GM23338 (cell line): Measurements from ENCODE around the gene DMRT2. TPM values are rescaled to one million over a fixed set of nuclear protein-coding genes. Genes with fewer than 3 reads are reported as not detected.

Source experiments
- ATAC-seq: fragments of 200-7000 bp; cut with Tn5 transposase; 3 replicates; pipeline ENCODE4 v1.9.1; 2020
- DNase-seq: peaks from one replicate; pipeline ENCODE4 v3.0.0-alpha.2; 2015; ENCODE audit warnings: low spot score
- H2AFZ ChIP-seq: fragments of 200-600 bp; sonication (generic); 2 replicates; pipeline ENCODE4 v1.8.0; 2016; ENCODE audit warnings: antibody characterized with exemption, mild to moderate bottlenecking, moderate library complexity
- H3F3A ChIP-seq: fragments of 200-600 bp; sonication (generic); replicated peaks from 2 replicates; pipeline ENCODE4 v1.8.0; 2017; ENCODE audit warnings: antibody characterized with exemption, mixed run types, low read depth
- H3K27ac ChIP-seq: fragments of 200-600 bp; sonication (generic); 2 replicates; pipeline ENCODE4 v1.6.1; 2016; ENCODE audit warnings: low read depth
- H3K27me3 ChIP-seq: fragments of 200-600 bp; sonication (generic); 2 replicates; pipeline ENCODE4 v1.8.0; 2016; ENCODE audit warnings: mild to moderate bottlenecking, mixed run types, moderate library complexity; ENCODE audit not compliant: insufficient read depth
- H3K36me3 ChIP-seq: fragments of 200-600 bp; sonication (generic); 2 replicates; pipeline ENCODE4 v1.8.0; 2016; ENCODE audit warnings: mild to moderate bottlenecking; ENCODE audit not compliant: insufficient read depth
- H3K4me1 ChIP-seq: fragments of 200-600 bp; sonication (generic); 2 replicates; pipeline ENCODE4 v1.8.0; 2016; ENCODE audit warnings: mild to moderate bottlenecking, moderate library complexity; ENCODE audit not compliant: insufficient read depth
- H3K4me2 ChIP-seq: fragments of 200-600 bp; sonication (generic); 2 replicates; pipeline ENCODE4 v1.7.1; 2017; ENCODE audit warnings: mixed run types
- H3K4me3 ChIP-seq: fragments of 200-600 bp; sonication (generic); 2 replicates; pipeline ENCODE4 v1.6.1; 2016; ENCODE audit warnings: mixed run types
- H3K79me2 ChIP-seq: fragments of 200-600 bp; sonication (generic); replicated peaks from 2 replicates; pipeline ENCODE4 v1.8.0; 2017; ENCODE audit warnings: mild to moderate bottlenecking; ENCODE audit not compliant: insufficient read depth
- H3K9me2 ChIP-seq: fragments of 200-600 bp; sonication (generic); 2 replicates; pipeline ENCODE4 v1.8.0; 2017; ENCODE audit not compliant: insufficient read depth
- H4K20me1 ChIP-seq: fragments of 200-600 bp; sonication (generic); replicated peaks from 2 replicates; pipeline ENCODE4 v1.8.0; 2017; ENCODE audit warnings: mild to moderate bottlenecking; ENCODE audit not compliant: insufficient read depth
- H3K27ac Mint-ChIP-seq: 2 replicates; pipeline ENCODE4 v1.8.0; 2020; ENCODE audit warnings: inconsistent platforms, mild to moderate bottlenecking, moderate library complexity, mixed read lengths
- H3K27me3 Mint-ChIP-seq: 3 replicates; pipeline ENCODE4 v1.8.0; 2022; ENCODE audit warnings: low read depth, mild to moderate bottlenecking, moderate library complexity, mixed read lengths, inconsistent platforms; ENCODE audit not compliant: insufficient read depth, poor library complexity
- H3K36me3 Mint-ChIP-seq: 3 replicates; pipeline ENCODE4 v1.8.0; 2021; ENCODE audit warnings: low read depth, mild to moderate bottlenecking, inconsistent platforms, moderate library complexity, mixed read lengths
- H3K4me1 Mint-ChIP-seq: 3 replicates; pipeline ENCODE4 v1.8.0; 2020; ENCODE audit warnings: mild to moderate bottlenecking, inconsistent platforms, mixed read lengths
- H3K4me3 Mint-ChIP-seq: 3 replicates; pipeline ENCODE4 v1.8.0; 2021; ENCODE audit warnings: moderate library complexity, mild to moderate bottlenecking, inconsistent platforms, mixed read lengths
- H3K9me3 Mint-ChIP-seq: 3 replicates; pipeline ENCODE4 v1.8.0; 2020; ENCODE audit warnings: moderate library complexity, mild to moderate bottlenecking, inconsistent platforms, mixed read lengths
- CREB1 ChIP-seq: fragments of 250-450 bp; sonication (Bioruptor Pico); IDR thresholded peaks from 2 replicates; pipeline ENCODE4 v1.5.0; 2020; ENCODE audit warnings: low read depth, mild to moderate bottlenecking, moderate library complexity
- EZH2 ChIP-seq: fragments of 200-600 bp; sonication (generic); IDR thresholded peaks from one replicate; pipeline ENCODE4 v1.8.0; 2017; ENCODE audit warnings: antibody characterized with exemption, mild to moderate bottlenecking, low read depth; ENCODE audit not compliant: unreplicated experiment
- EZH2phosphoT487 ChIP-seq: fragments of 200-600 bp; sonication (generic); IDR thresholded peaks from one replicate; pipeline ENCODE4 v1.8.1; 2018; ENCODE audit warnings: antibody characterized with exemption; ENCODE audit not compliant: unreplicated experiment
- JUNB ChIP-seq: IDR thresholded peaks from one replicate; pipeline ENCODE4 v1.6.1; 2016; ENCODE audit warnings: antibody characterized with exemption; ENCODE audit not compliant: unreplicated experiment
- NANOG ChIP-seq: IDR thresholded peaks from 2 replicates; pipeline ENCODE4 v1.6.1; 2016; ENCODE audit warnings: antibody characterized with exemption, borderline replicate concordance
- POLR2AphosphoS5 ChIP-seq: IDR thresholded peaks from 2 replicates; pipeline ENCODE4 v1.6.1; 2016; ENCODE audit warnings: antibody characterized with exemption, low read depth
- STAT1 ChIP-seq: IDR thresholded peaks from one replicate; pipeline ENCODE4 v1.6.1; 2016; ENCODE audit warnings: antibody characterized with exemption; ENCODE audit not compliant: unreplicated experiment
- ZNF114 ChIP-seq: fragments of 250-450 bp; sonication (Bioruptor Pico); IDR thresholded peaks from 2 replicates; pipeline ENCODE4 v1.5.0; 2020; ENCODE audit warnings: mild to moderate bottlenecking, moderate library complexity
- ZNF331 ChIP-seq: fragments of 250-450 bp; sonication (Bioruptor Pico); IDR thresholded peaks from 2 replicates; pipeline ENCODE4 v1.5.0; 2020; ENCODE audit warnings: low read depth, mild to moderate bottlenecking, moderate library complexity
- polyA plus RNA-seq: library from polyadenylated mRNA; unstranded; fragments of >200 nt; fragmentation: Nextera tagmentation; extraction: Ambion mirVana; gene quantifications from 2 replicates; pipeline ENCODE4 v1.2.1, GENCODE V29; 2016
- total RNA-seq: library from RNA; depleted of rRNA; stranded (reverse); fragments of >200 nt; shearing (Covaris generic); gene quantifications from 2 replicates; pipeline ENCODE4 v1.2.3, GENCODE V29; 2014
- TF ChIP-seq, protein P1 (sequence below): fragments of 250-450 bp; sonication (Bioruptor Pico); IDR thresholded peaks from 2 replicates; pipeline ENCODE4 v1.5.0; 2020; ENCODE audit warnings: mild to moderate bottlenecking, moderate library complexity
- TF ChIP-seq, protein P2 (sequence below), 2 experiments: fragments of 200-600 bp in 1 of 2; sonication (generic) in 1 of 2; conservative IDR thresholded peaks; 2 replicates each; pipeline versions ENCODE4 v1.5.1 to v1.6.1; 2016 to 2017; ENCODE audit warnings: antibody characterized with exemption in 2 of 2, low read depth in 2 of 2, mild to moderate bottlenecking in 2 of 2, moderate library complexity in 1 of 2
- TF ChIP-seq, protein P3 (sequence below): IDR thresholded peaks from one replicate; pipeline ENCODE4 v1.6.1; 2018; ENCODE audit warnings: antibody characterized with exemption; ENCODE audit not compliant: unreplicated experiment
- TF ChIP-seq, protein P4 (sequence below): IDR thresholded peaks from 2 replicates; pipeline ENCODE4 v1.6.1; 2016; ENCODE audit warnings: antibody characterized with exemption

DMRT2 gene
- total and polyA plus RNA-seq, 2 experiments from 2014 or later: not detected

DNA sequence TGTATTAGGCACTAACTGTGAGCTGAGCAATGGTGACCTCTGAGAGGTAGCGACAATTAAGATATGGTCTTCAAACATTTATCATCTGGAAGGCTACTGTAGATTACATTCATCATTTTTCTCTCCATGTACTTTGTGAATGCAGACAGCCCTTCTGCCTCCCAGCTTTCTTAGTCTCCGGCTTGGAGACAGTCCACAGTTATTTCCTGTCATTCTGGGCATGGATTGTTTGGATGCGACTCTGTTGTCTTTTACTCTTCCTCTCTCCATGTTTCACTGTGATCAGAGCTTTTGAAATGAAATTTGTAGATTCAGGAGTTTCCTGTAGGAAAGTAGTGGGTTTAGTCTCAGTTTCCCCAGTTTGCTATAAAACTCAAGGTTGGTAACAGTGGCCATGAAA is 20.5 kb downstream of the DMRT2 start:
- peaks cover 13% of the 10 kb centered on the region for H3K4me1 Mint-ChIP-seq
- Histone ChIP-seq H4K20me1 (no peaks in the 10 kb centered on the region), H2AFZ (no peak overlapping the region), H3K36me3 (no peaks in the 10 kb centered on the region; the same call in 1 of the 2 replicates), H3K79me2 (no peaks in the 10 kb centered on the region), H3F3A (no peaks in the 10 kb centered on the region), H3K27ac (no peak overlapping the region), H3K9me2 (no peaks in the 10 kb centered on the region), H3K4me2 (no peak overlapping the region), H3K4me3 (no peak overlapping the region), H3K4me1 (no peaks in the 10 kb centered on the region), H3K27me3 (no peaks in the 10 kb centered on the region)
- no peak overlapping the region for H3K27ac Mint-ChIP-seq
- no peak overlapping the region for H3K4me3 Mint-ChIP-seq
- peaks cover 32% of the 10 kb centered on the region for H3K9me3 Mint-ChIP-seq
- ATAC-seq: no peak
- peaks cover 10% of the 10 kb centered on the region; the same call in 2 of the 3 replicates for H3K36me3 Mint-ChIP-seq
- TF ChIP-seq CREB1 (CRISPR knock-in tag) (no peak), POLR2AphosphoS5 (no peak), EZH2 (no peak), ZNF114 (CRISPR knock-in tag) (no peak), JUNB (no peak), EZH2phosphoT487 (no peak), ZNF331 (CRISPR knock-in tag) (no peak), STAT1 (no peak), NANOG (no peak)
- TF ChIP-seq, protein P1, sequence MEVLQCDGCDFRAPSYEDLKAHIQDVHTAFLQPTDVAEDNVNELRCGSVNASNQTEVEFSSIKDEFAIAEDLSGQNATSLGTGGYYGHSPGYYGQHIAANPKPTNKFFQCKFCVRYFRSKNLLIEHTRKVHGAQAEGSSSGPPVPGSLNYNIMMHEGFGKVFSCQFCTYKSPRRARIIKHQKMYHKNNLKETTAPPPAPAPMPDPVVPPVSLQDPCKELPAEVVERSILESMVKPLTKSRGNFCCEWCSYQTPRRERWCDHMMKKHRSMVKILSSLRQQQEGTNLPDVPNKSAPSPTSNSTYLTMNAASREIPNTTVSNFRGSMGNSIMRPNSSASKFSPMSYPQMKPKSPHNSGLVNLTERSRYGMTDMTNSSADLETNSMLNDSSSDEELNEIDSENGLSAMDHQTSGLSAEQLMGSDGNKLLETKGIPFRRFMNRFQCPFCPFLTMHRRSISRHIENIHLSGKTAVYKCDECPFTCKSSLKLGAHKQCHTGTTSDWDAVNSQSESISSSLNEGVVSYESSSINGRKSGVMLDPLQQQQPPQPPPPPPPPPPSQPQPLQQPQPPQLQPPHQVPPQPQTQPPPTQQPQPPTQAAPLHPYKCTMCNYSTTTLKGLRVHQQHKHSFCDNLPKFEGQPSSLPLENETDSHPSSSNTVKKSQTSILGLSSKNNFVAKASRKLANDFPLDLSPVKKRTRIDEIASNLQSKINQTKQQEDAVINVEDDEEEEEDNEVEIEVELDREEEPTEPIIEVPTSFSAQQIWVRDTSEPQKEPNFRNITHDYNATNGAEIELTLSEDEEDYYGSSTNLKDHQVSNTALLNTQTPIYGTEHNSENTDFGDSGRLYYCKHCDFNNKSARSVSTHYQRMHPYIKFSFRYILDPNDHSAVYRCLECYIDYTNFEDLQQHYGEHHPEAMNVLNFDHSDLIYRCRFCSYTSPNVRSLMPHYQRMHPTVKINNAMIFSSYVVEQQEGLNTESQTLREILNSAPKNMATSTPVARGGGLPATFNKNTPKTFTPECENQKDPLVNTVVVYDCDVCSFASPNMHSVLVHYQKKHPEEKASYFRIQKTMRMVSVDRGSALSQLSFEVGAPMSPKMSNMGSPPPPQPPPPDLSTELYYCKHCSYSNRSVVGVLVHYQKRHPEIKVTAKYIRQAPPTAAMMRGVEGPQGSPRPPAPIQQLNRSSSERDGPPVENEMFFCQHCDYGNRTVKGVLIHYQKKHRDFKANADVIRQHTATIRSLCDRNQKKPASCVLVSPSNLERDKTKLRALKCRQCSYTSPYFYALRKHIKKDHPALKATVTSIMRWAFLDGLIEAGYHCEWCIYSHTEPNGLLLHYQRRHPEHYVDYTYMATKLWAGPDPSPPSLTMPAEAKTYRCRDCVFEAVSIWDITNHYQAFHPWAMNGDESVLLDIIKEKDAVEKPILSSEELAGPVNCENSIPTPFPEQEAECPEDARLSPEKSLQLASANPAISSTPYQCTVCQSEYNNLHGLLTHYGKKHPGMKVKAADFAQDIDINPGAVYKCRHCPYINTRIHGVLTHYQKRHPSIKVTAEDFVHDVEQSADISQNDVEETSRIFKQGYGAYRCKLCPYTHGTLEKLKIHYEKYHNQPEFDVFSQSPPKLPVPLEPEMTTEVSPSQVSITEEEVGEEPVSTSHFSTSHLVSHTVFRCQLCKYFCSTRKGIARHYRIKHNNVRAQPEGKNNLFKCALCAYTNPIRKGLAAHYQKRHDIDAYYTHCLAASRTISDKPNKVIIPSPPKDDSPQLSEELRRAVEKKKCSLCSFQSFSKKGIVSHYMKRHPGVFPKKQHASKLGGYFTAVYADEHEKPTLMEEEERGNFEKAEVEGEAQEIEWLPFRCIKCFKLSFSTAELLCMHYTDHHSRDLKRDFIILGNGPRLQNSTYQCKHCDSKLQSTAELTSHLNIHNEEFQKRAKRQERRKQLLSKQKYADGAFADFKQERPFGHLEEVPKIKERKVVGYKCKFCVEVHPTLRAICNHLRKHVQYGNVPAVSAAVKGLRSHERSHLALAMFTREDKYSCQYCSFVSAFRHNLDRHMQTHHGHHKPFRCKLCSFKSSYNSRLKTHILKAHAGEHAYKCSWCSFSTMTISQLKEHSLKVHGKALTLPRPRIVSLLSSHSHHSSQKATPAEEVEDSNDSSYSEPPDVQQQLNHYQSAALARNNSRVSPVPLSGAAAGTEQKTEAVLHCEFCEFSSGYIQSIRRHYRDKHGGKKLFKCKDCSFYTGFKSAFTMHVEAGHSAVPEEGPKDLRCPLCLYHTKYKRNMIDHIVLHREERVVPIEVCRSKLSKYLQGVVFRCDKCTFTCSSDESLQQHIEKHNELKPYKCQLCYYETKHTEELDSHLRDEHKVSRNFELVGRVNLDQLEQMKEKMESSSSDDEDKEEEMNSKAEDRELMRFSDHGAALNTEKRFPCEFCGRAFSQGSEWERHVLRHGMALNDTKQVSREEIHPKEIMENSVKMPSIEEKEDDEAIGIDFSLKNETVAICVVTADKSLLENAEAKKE (CRISPR knock-in tag): no peak
- TF ChIP-seq, protein P2, sequence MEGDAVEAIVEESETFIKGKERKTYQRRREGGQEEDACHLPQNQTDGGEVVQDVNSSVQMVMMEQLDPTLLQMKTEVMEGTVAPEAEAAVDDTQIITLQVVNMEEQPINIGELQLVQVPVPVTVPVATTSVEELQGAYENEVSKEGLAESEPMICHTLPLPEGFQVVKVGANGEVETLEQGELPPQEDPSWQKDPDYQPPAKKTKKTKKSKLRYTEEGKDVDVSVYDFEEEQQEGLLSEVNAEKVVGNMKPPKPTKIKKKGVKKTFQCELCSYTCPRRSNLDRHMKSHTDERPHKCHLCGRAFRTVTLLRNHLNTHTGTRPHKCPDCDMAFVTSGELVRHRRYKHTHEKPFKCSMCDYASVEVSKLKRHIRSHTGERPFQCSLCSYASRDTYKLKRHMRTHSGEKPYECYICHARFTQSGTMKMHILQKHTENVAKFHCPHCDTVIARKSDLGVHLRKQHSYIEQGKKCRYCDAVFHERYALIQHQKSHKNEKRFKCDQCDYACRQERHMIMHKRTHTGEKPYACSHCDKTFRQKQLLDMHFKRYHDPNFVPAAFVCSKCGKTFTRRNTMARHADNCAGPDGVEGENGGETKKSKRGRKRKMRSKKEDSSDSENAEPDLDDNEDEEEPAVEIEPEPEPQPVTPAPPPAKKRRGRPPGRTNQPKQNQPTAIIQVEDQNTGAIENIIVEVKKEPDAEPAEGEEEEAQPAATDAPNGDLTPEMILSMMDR (conservative IDR thresholded peaks at IDR 0.05; ENCODE audit: low read depth in 2 of 2): no peak
- TF ChIP-seq, protein P3, sequence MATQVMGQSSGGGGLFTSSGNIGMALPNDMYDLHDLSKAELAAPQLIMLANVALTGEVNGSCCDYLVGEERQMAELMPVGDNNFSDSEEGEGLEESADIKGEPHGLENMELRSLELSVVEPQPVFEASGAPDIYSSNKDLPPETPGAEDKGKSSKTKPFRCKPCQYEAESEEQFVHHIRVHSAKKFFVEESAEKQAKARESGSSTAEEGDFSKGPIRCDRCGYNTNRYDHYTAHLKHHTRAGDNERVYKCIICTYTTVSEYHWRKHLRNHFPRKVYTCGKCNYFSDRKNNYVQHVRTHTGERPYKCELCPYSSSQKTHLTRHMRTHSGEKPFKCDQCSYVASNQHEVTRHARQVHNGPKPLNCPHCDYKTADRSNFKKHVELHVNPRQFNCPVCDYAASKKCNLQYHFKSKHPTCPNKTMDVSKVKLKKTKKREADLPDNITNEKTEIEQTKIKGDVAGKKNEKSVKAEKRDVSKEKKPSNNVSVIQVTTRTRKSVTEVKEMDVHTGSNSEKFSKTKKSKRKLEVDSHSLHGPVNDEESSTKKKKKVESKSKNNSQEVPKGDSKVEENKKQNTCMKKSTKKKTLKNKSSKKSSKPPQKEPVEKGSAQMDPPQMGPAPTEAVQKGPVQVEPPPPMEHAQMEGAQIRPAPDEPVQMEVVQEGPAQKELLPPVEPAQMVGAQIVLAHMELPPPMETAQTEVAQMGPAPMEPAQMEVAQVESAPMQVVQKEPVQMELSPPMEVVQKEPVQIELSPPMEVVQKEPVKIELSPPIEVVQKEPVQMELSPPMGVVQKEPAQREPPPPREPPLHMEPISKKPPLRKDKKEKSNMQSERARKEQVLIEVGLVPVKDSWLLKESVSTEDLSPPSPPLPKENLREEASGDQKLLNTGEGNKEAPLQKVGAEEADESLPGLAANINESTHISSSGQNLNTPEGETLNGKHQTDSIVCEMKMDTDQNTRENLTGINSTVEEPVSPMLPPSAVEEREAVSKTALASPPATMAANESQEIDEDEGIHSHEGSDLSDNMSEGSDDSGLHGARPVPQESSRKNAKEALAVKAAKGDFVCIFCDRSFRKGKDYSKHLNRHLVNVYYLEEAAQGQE: no peak
- TF ChIP-seq, protein P4, sequence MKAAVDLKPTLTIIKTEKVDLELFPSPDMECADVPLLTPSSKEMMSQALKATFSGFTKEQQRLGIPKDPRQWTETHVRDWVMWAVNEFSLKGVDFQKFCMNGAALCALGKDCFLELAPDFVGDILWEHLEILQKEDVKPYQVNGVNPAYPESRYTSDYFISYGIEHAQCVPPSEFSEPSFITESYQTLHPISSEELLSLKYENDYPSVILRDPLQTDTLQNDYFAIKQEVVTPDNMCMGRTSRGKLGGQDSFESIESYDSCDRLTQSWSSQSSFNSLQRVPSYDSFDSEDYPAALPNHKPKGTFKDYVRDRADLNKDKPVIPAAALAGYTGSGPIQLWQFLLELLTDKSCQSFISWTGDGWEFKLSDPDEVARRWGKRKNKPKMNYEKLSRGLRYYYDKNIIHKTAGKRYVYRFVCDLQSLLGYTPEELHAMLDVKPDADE: no peak
- peaks cover 2% of the 10 kb centered on the region for H3K27me3 Mint-ChIP-seq
- no peak for DNase-seq
